Stomach (tissue), 9 donors: ENCODE data around the gene LONP1. TPM values are rescaled to one million over a fixed set of nuclear protein-coding genes. Genes with fewer than 3 reads are reported as not detected.
"Not testable (repeated sequence)": the region's sequence is repeated elsewhere in the genome, so short reads cannot be mapped to it uniquely, and the experiment has no call there.

Experiments used
- DNase-seq, 2 donors: peaks; one replicate each; pipeline versions ENCODE4 v3.0.0 to v3.0.0-alpha.2; 2013 to 2019
- H3K27ac ChIP-seq, 5 donors: fragments of 200-600 bp in 4 of 5; sonication (generic) in 4 of 5; one replicate each; pipeline ENCODE4 v1.5.1; 2013 to 2019; ENCODE audit warnings: mild to moderate bottlenecking in 1 of 5, moderate library complexity in 1 of 5
- H3K27me3 ChIP-seq, 3 donors: fragments of 200-600 bp; sonication (generic); one replicate each; pipeline ENCODE4 v1.5.1; 2017 to 2019; ENCODE audit warnings: mixed run types in 1 of 3
- H3K36me3 ChIP-seq, 4 donors: fragments of 200-600 bp; sonication (generic); 1 replicate in 3 of 4; 2 replicates in 1 of 4; pipeline ENCODE4 v1.5.1; 2016 to 2019
- H3K4me1 ChIP-seq, 4 donors: fragments of 200-600 bp; sonication (generic); one replicate each; pipeline ENCODE4 v1.5.1; 2016 to 2019
- H3K4me3 ChIP-seq, 4 donors: fragments of 200-600 bp; sonication (generic) in 3 of 4; one replicate each; pipeline ENCODE4 v1.5.1; 2016 to 2019; ENCODE audit warnings: mild to moderate bottlenecking in 1 of 4
- H3K9me3 ChIP-seq, 4 donors: fragments of 200-600 bp; sonication (generic); one replicate each; pipeline ENCODE4 v1.5.1; 2016 to 2019
- CTCF ChIP-seq, 7 experiments: fragments of 450-650 bp in 4 of 7; fragments of 200-600 bp in 3 of 7; sonication (generic) in 3 of 7; IDR thresholded peaks; one replicate each; pipeline ENCODE4 v1.5.1; 2016 to 2019; ENCODE audit warnings: antibody characterized with exemption in 7 of 7, control low read depth in 2 of 7, mild to moderate bottlenecking in 1 of 7
- EP300 ChIP-seq: sonication (generic); formaldehyde crosslinking; IDR thresholded peaks from one replicate; pipeline ENCODE4 v1.6.1; 2017; ENCODE audit warnings: antibody characterized with exemption
- POLR2A ChIP-seq, 4 donors: fragments of 450-650 bp; IDR thresholded peaks; one replicate each; pipeline ENCODE4 v1.6.1; 2016; ENCODE audit warnings: antibody characterized with exemption in 4 of 4, control low read depth in 2 of 4, mild to moderate bottlenecking in 1 of 4, moderate library complexity in 1 of 4
- POLR2AphosphoS5 ChIP-seq, 3 donors: sonication (generic); formaldehyde crosslinking; IDR thresholded peaks; one replicate each; pipeline ENCODE4 v1.6.1; 2016; ENCODE audit warnings: antibody characterized with exemption in 3 of 3
- WGBS, 5 donors: extraction: QIAGEN DNeasy Blood & Tissue Kit in 3 of 5; methylation state at CpG; one replicate each; pipeline versions ENCODE4 v1.1.5 to v1.1.7; 2013 to 2018; 5-methylcytosine and 5-hydroxymethylcytosine counted together
- intact Hi-C: fragments of 100-400 bp; cut with DNase I; formaldehyde crosslinking; loops from one replicate; pipeline ENCODE4 v1.15.1; 2023; ENCODE audit warnings: low total_unique reads
- polyA plus RNA-seq, 3 donors: library from polyadenylated mRNA; stranded (reverse); fragments of 200-250 nt; gene quantifications; one replicate each; pipeline ENCODE4 v1.2.3, GENCODE V29; 2013
- total RNA-seq, 5 donors: library from RNA; depleted of rRNA; stranded (reverse); fragments of >200 nt; gene quantifications; one replicate each; pipeline versions ENCODE4 v1.1.0 to v1.2.3, GENCODE V29; 2014 to 2016
- donor health status: healthy with polysubstance abuse.
- donor health status: Bipolar disorder and iron deficiency.
- donor health status: healthy.

Gene LONP1
- total and polyA plus RNA-seq, 8 donors: 8.8 to 169 (median 42.5) TPM

GRCh38 chr19:5706876-5707573 lies 12.9 kb downstream of the LONP1 start:
- WGBS, 5 donors: 94 to 96% (median 94%) methylated on average over 14 to 35 of the region's 35 CpGs

DNA sequence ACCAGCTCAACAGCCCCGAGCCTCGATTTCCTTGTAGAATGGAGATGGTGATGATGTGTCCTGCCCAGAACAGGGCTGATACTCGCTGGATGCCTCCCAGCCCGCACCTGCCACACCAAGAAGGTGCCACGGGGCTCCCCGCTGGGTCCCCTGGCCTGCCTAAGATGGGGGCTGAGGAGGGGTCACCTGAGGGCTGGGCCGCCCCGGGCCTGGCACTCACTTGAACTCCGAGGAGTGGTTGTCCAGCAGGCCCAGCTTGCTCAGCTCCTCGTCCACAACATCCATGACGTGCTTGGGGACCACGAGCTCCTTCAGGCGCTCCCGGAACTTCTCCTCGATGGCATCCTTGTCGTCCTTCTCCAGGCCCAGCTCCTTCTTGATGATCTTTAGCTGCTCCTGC lies 14.4 kb downstream of the LONP1 start:
- intact Hi-C loops: no loop called here
- TF ChIP-seq EP300 (no peak), POLR2AphosphoS5 (IDR thresholded peaks at IDR 0.05) (no peak), POLR2A (IDR thresholded peaks at IDR 0.05) (no peak), CTCF (IDR thresholded peaks at IDR 0.05) (no peak)

More at GRCh38 chr19:5706876-5707573, 12.9 kb downstream of the LONP1 start:
- Histone ChIP-seq H3K27ac (no peak overlapping the region), H3K4me3 (no peak overlapping the region), H3K9me3 (no peaks in the 10 kb centered on the region), H3K36me3 (peaks cover 76 to 96% (median 94%) of the 10 kb centered on the region in 4 donors), H3K27me3 (no peaks in the 10 kb centered on the region), H3K4me1 (no peaks in the 10 kb centered on the region)
- TF ChIP-seq EP300: no peak
- no peak for TF ChIP-seq POLR2A (IDR thresholded peaks at IDR 0.05)
- TF ChIP-seq CTCF (IDR thresholded peaks at IDR 0.05): no peak
- TF ChIP-seq POLR2AphosphoS5 (IDR thresholded peaks at IDR 0.05): no peak
- intact Hi-C loops: no loop called here
- no peak for DNase-seq

DNA sequence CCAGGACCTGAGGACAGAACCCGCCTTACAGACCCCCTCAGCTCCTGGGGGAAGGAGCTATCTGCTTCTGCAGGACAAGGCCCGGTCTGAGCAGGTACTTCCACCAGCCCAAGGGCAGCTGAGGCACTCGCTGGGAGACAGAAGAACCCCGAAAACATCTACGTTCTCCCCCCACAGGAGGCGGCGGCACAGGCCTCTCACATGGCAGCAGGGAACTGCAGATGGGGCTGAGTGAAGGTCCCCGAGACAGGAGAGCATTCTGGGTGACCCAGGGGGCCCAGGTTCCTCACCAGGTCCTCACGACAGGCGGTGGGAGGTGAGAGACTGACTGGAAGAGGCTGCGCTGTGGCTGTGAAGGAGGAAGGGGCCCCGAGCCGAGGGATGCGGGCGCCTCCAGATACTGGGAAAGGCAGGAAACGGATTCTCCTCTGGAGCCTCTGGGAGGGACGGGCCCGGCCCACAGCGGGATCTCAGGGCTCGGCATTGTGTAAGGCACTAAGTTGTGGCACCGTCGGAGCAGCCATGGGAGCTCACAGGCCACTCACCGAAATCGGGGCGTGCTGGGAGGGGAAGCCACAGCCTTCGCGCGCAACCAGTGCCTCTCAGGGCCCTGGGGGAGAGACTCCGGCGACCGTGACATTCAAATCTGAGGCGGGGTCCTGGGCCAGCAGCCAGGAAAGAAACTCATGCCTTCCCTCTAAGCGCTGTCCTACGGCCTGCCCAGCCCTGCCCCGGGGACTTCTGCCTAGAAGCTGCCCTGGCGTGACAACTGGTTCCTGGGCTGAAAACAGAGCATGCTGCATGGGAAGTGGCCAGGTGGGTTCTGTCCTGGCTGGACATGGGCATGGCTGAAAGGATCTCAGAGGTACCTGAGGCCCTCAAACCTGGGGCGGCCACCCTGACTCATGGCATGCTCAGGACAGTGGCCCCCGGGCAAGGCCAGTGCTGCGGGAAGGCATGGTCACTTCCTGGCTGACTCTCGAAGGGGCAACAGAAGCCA lies 15.8 kb downstream of the LONP1 start:
- no peak overlapping the region for H3K4me3 ChIP-seq
- DNase-seq: no peak
- peaks cover 71 to 96% (median 94%) of the 10 kb centered on the region in 4 donors for H3K36me3 ChIP-seq
- H3K27me3 ChIP-seq: no peaks in the 10 kb centered on the region
- WGBS, 5 donors: 96 to 98% (median 97%) methylated on average over 39 to 40 of the region's 40 CpGs
- no peaks in the 10 kb centered on the region for H3K9me3 ChIP-seq
- H3K27ac ChIP-seq: no peak overlapping the region
- intact Hi-C loops: no loop called here
- TF ChIP-seq CTCF (IDR thresholded peaks at IDR 0.05): no peak
- no peaks in the 10 kb centered on the region for H3K4me1 ChIP-seq

More for the DNA sequence above, 14.4 kb downstream of the LONP1 start:
- H3K36me3 ChIP-seq: peaks cover 71 to 96% (median 94%) of the 10 kb centered on the region in 4 donors
- WGBS, 5 donors: 88 to 90% (median 88%) methylated on average over 12 to 16 of the region's 16 CpGs
- no peaks in the 10 kb centered on the region for H3K9me3 ChIP-seq
- H3K4me1 ChIP-seq: no peaks in the 10 kb centered on the region
- H3K4me3 ChIP-seq: no peak overlapping the region
- no peak for DNase-seq
- no peak overlapping the region for H3K27ac ChIP-seq
- no peaks in the 10 kb centered on the region for H3K27me3 ChIP-seq

DNA sequence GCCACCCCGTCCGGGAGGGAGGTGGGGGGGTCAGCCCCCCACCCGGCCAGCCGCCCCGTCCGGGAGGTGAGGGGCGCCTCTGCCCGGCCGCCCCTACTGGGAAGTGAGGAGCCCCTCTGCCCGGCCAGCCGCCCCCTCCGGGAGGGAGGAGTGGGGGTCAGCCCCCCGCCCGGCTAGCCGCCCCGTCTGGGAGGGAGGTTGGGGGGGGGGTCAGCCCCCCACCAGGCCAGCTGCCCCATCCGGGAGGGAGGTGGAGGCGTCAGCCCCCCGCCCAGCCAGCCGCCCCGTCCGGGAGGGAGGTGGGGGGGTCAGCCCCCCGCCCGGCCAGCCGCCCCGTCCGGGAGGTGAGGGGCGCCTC lies 17.9 kb downstream of the LONP1 start:
- H3K4me1 ChIP-seq, H3K4me3 ChIP-seq, H3K27ac ChIP-seq, DNase-seq, H3K9me3 ChIP-seq, H3K27me3 ChIP-seq, intact Hi-C loops: not testable (repeated sequence)
- H3K36me3 ChIP-seq: peaks cover 66 to 96% (median 93%) of the 10 kb centered on the region in 4 donors
- WGBS, 5 donors: 93 to 95% (median 93%) methylated on average over 7 to 15 of the region's 28 CpGs; no CpG with 5 or more reads in 2 of the 5 donors
